ENCODE data around the gene ACTA2.
A peak's percentile ranks its signal among the peaks of the same experiment; 100 is the strongest.

ACTA2 gene

GRCh38 chr10:88888810-88889445 lies 63.6 kb downstream of the ACTA2 start:
- in situ Hi-C loops (cut with MboI; ENCODE audit: low pct_unique_long_range_greater_than_20kb, low sequenced_read_pairs, unreplicated experiment): no loop called here

GRCh38 chr10:88886557-88886956 lies 66.0 kb downstream of the ACTA2 start:
- TF ChIP-seq, protein P1, sequence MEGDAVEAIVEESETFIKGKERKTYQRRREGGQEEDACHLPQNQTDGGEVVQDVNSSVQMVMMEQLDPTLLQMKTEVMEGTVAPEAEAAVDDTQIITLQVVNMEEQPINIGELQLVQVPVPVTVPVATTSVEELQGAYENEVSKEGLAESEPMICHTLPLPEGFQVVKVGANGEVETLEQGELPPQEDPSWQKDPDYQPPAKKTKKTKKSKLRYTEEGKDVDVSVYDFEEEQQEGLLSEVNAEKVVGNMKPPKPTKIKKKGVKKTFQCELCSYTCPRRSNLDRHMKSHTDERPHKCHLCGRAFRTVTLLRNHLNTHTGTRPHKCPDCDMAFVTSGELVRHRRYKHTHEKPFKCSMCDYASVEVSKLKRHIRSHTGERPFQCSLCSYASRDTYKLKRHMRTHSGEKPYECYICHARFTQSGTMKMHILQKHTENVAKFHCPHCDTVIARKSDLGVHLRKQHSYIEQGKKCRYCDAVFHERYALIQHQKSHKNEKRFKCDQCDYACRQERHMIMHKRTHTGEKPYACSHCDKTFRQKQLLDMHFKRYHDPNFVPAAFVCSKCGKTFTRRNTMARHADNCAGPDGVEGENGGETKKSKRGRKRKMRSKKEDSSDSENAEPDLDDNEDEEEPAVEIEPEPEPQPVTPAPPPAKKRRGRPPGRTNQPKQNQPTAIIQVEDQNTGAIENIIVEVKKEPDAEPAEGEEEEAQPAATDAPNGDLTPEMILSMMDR (IDR thresholded peaks at IDR 0.05; ENCODE audit: extremely low read depth, insufficient read depth, missing control alignments): no peak
- in situ Hi-C loops (cut with MboI; ENCODE audit: low pct_unique_long_range_greater_than_20kb, low sequenced_read_pairs, unreplicated experiment): no loop called here
- DNase-seq (ENCODE audit: low spot score): peak; percentile 49

More at GRCh38 chr10:88888810-88889445, 63.6 kb downstream of the ACTA2 start:
- TF ChIP-seq, protein P1 (IDR thresholded peaks at IDR 0.05; ENCODE audit: extremely low read depth, insufficient read depth, missing control alignments): no peak
- no peak for DNase-seq (ENCODE audit: low spot score)
